ENCODE results near the gene KMT2C. TPM values are rescaled to one million over a fixed set of nuclear protein-coding genes. Genes with fewer than 3 reads are reported as not detected.

The KMT2C gene
- total and polyA plus RNA-seq, 2 of the 13 experiments (the other 11 are each of a cell fraction or from before 2014, with no cell fraction given), result 7.1 to 14.4 TPM

- ChIA-PET POLR2A (no interaction called here), CTCF (ENCODE audit: low intra/inter-chr PET ratio, low total read pairs) (no interaction called here)
- Histone ChIP-seq H3K4me3 (replicated peaks in 1 of 3; ENCODE audit: insufficient read depth in 1 of 3, low read depth in 2 of 3, low read length in 3 of 3) (no peak overlapping the region), H3K9ac (ENCODE audit: insufficient read depth, low read depth, low read length) (no peak overlapping the region), H3K4me1 (ENCODE audit: insufficient read depth, low read length) (no peaks in the 10 kb centered on the region), H3K27me3 (ENCODE audit: control insufficient read depth in 1 of 2, insufficient read depth in 2 of 2, low read length in 2 of 2) (no peaks in the 10 kb centered on the region), H3K79me2 (ENCODE audit: insufficient read depth, low read length) (no peaks in the 10 kb centered on the region), H2AFZ (ENCODE audit: low read length) (no peak overlapping the region), H3K36me3 (replicated peaks in 1 of 2; ENCODE audit: control insufficient read depth in 1 of 2, insufficient read depth in 2 of 2, low read length in 2 of 2) (no peaks in the 10 kb centered on the region), H3K9me3 (ENCODE audit: low read length) (peaks cover 12% of the 10 kb centered on the region), H3K4me2 (ENCODE audit: low read depth, low read length) (no peak overlapping the region), H4K20me1 (ENCODE audit: insufficient read depth, low read length) (no peaks in the 10 kb centered on the region), H3K27ac (ENCODE audit: extremely low read length, insufficient read depth, low read length) (no peak overlapping the region)
- BruUV-seq (replicated peaks), result no TSS peak
- WGBS (ENCODE audit: low lambda C conversion rate), result 98% methylated on average over 6 of the region's 6 CpGs
- in situ Hi-C loops (cut with HindIII; ENCODE audit: extremely low pct_ligation_motif_present, low pct_unique_long_range_greater_than_20kb) (no loop called here), intact Hi-C loops (cut with micrococcal nuclease; ENCODE audit: unreplicated experiment) (no loop called here)
- no peak for DNase-seq (ENCODE audit: low spot score)
- ATAC-seq, result no peak
- no peak for TF ChIP-seq MTERF4 (CRISPR knock-in tag; IDR thresholded peaks at IDR 0.05)
- no peak for FAIRE-seq
Observed at GRCh38 chr7:152090747-152091146, 345.1 kb downstream of the KMT2C start.

GRCh38 chr7:152089183-152089582, 346.6 kb downstream of the KMT2C start:
- Histone ChIP-seq H3K27ac (ENCODE audit: extremely low read length, insufficient read depth, low read length) (no peak overlapping the region), H3K36me3 (replicated peaks in 1 of 2; ENCODE audit: control insufficient read depth in 1 of 2, insufficient read depth in 2 of 2, low read length in 2 of 2) (no peaks in the 10 kb centered on the region), H3K4me1 (ENCODE audit: insufficient read depth, low read length) (no peaks in the 10 kb centered on the region), H3K9ac (ENCODE audit: insufficient read depth, low read depth, low read length) (no peak overlapping the region), H2AFZ (ENCODE audit: low read length) (no peak overlapping the region), H3K4me2 (ENCODE audit: low read depth, low read length) (no peak overlapping the region), H3K4me3 (replicated peaks in 1 of 3; ENCODE audit: insufficient read depth in 1 of 3, low read depth in 2 of 3, low read length in 3 of 3) (no peak overlapping the region), H3K9me3 (ENCODE audit: low read length) (peaks cover 12% of the 10 kb centered on the region), H4K20me1 (ENCODE audit: insufficient read depth, low read length) (no peaks in the 10 kb centered on the region), H3K79me2 (ENCODE audit: insufficient read depth, low read length) (no peaks in the 10 kb centered on the region), H3K27me3 (ENCODE audit: control insufficient read depth in 1 of 2, insufficient read depth in 2 of 2, low read length in 2 of 2) (no peaks in the 10 kb centered on the region)
- TF ChIP-seq TBX3 (IDR thresholded peaks at IDR 0.05; ENCODE audit: borderline replicate concordance) (no peak), MXD4 (CRISPR knock-in tag; IDR thresholded peaks at IDR 0.05) (no peak)
- DNase-seq (ENCODE audit: low spot score) (no peak), FAIRE-seq (no peak), ATAC-seq (no peak)
- no TSS peak for BruUV-seq (replicated peaks)
- intact Hi-C loops (cut with micrococcal nuclease; ENCODE audit: unreplicated experiment), result no loop called here
- ChIA-PET POLR2A (no interaction called here), CTCF (ENCODE audit: low intra/inter-chr PET ratio, low total read pairs) (no interaction called here)
- 97% methylated on average over 7 of the region's 7 CpGs for WGBS (ENCODE audit: low lambda C conversion rate)
- in situ Hi-C loops (cut with HindIII; ENCODE audit: extremely low pct_ligation_motif_present, low pct_unique_long_range_greater_than_20kb), result no loop called here
